Measurements from ENCODE around the gene IPO11.

IPO11 gene

DNA sequence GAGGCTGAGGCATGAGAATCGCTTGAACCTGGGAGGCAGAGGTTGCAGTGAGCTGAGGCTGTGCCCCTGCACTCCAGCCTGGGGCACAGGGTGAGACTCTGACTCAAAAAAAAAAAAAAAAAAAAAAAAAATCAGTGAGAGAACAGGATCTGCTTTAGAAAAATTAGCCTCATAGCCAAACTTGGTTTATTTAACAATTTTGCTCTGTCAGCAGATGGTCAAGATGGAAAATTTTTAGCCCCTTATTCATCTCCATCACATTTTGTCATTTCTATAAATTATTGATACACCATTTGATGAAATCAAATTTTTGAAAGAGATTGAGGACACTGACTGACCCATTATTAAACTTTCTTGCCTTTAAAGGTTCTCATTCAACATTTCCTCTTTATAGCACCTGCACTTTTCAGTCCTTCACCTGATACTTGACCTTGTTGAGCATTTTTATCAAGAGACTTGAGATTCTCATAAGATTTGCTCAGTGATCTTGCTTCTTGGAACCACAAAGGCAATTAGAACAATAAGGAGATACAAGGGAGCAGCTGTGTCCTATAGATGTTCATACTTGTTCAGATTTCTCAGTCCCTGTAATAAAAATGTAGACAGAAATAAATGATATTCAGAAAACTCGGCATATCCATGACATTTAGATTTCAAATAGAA is 204.2 kb downstream of the IPO11 start:
- no peaks in the 10 kb centered on the region for H3K9me2 ChIP-seq (replicated peaks; ENCODE audit: insufficient read depth, low read length)
- H3F3A ChIP-seq (ENCODE audit: insufficient read depth) = no peaks in the 10 kb centered on the region; the same call in 1 of the 2 replicates
- no peak overlapping the region for H3K9ac ChIP-seq (ENCODE audit: low read length)
- no peaks in the 10 kb centered on the region for H3K36me3 ChIP-seq (ENCODE audit: low read length)
- H3K9me3 ChIP-seq (ENCODE audit: insufficient read depth, low read length) = no peaks in the 10 kb centered on the region
- no peak overlapping the region for H3K4me2 ChIP-seq (ENCODE audit: low read depth, low read length, poor library complexity, severe bottlenecking)
- no peaks in the 10 kb centered on the region for H4K20me1 ChIP-seq (ENCODE audit: low read depth, low read length)
- H2AFZ ChIP-seq (ENCODE audit: low read depth, low read length, severe bottlenecking) = no peak overlapping the region
- H3K27me3 ChIP-seq (ENCODE audit: low read length) = no peaks in the 10 kb centered on the region
- H3K79me2 ChIP-seq (ENCODE audit: insufficient read depth, low read length) = no peaks in the 10 kb centered on the region
- no peak overlapping the region for H3K27ac ChIP-seq (ENCODE audit: low read depth, low read length)
- no peak overlapping the region for H3K4me3 ChIP-seq (ENCODE audit: insufficient read depth, low read length, poor library complexity, severe bottlenecking)
- TF ChIP-seq, protein P1, sequence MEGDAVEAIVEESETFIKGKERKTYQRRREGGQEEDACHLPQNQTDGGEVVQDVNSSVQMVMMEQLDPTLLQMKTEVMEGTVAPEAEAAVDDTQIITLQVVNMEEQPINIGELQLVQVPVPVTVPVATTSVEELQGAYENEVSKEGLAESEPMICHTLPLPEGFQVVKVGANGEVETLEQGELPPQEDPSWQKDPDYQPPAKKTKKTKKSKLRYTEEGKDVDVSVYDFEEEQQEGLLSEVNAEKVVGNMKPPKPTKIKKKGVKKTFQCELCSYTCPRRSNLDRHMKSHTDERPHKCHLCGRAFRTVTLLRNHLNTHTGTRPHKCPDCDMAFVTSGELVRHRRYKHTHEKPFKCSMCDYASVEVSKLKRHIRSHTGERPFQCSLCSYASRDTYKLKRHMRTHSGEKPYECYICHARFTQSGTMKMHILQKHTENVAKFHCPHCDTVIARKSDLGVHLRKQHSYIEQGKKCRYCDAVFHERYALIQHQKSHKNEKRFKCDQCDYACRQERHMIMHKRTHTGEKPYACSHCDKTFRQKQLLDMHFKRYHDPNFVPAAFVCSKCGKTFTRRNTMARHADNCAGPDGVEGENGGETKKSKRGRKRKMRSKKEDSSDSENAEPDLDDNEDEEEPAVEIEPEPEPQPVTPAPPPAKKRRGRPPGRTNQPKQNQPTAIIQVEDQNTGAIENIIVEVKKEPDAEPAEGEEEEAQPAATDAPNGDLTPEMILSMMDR (IDR thresholded peaks at IDR 0.05; ENCODE audit: insufficient read depth, low read length, poor library complexity, severe bottlenecking) = no peak
- TF ChIP-seq EZH2phosphoT487 (conservative IDR thresholded peaks at IDR 0.05; ENCODE audit: low read length) = no peak

DNA sequence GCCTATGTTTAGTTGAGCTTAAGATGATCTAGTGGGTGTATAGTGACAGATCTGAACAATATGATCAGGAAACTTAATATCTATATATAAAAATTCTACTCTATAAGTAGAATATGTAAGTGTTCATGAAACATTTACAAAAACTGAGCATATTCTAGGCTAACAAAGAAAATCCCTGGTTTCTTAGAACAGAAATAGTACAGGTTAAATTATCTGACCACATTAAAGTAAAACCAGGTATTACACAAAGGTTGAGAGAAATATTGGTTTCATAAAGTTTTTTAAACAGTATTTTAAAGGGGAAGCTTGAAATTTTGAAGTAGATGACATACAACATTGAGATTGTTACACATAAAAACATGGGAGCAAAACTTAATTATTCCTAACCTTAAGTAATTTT is 205.4 kb downstream of the IPO11 start:
- TF ChIP-seq, protein P1 (IDR thresholded peaks at IDR 0.05; ENCODE audit: insufficient read depth, low read length, poor library complexity, severe bottlenecking) = no peak
- TF ChIP-seq EZH2phosphoT487 (conservative IDR thresholded peaks at IDR 0.05; ENCODE audit: low read length) = no peak
- H3K27ac ChIP-seq (ENCODE audit: low read depth, low read length) = no peak overlapping the region
- H3K4me2 ChIP-seq (ENCODE audit: low read depth, low read length, poor library complexity, severe bottlenecking) = no peak overlapping the region
- no peak overlapping the region for H3K4me3 ChIP-seq (ENCODE audit: insufficient read depth, low read length, poor library complexity, severe bottlenecking)
- no peaks in the 10 kb centered on the region for H3K36me3 ChIP-seq (ENCODE audit: low read length)
- no peak overlapping the region for H3K9ac ChIP-seq (ENCODE audit: low read length)
- no peaks in the 10 kb centered on the region for H3K27me3 ChIP-seq (ENCODE audit: low read length)
- no peaks in the 10 kb centered on the region for H3K9me3 ChIP-seq (ENCODE audit: insufficient read depth, low read length)
- H2AFZ ChIP-seq (ENCODE audit: low read depth, low read length, severe bottlenecking) = no peak overlapping the region
- no peaks in the 10 kb centered on the region for H4K20me1 ChIP-seq (ENCODE audit: low read depth, low read length)
- H3K79me2 ChIP-seq (ENCODE audit: insufficient read depth, low read length) = no peaks in the 10 kb centered on the region
- H3K9me2 ChIP-seq (replicated peaks; ENCODE audit: insufficient read depth, low read length) = no peaks in the 10 kb centered on the region
- H3F3A ChIP-seq (ENCODE audit: insufficient read depth) = no peaks in the 10 kb centered on the region; the same call in 1 of the 2 replicates

DNA sequence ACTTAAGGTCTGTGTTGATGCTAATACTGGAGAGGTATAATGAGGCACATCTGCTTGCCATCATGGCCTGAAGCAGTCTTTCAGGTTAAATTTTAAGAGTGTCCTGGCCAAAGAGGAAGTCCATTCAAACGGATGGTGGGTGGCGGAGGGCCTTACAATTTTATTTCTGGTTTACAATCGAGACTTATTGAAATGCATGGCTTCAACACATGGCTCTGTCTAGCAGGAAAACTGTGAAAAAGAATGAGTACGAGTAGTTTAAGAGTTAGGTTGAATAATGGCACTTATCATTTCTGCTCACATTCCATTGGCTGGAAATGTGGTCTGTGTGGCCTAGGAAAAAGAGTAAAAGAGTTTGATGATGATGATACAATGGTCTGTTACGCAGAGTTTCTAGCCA is 208.2 kb downstream of the IPO11 start:
- Histone ChIP-seq H2AFZ (ENCODE audit: low read depth, low read length, severe bottlenecking) (no peak overlapping the region), H3K9me3 (ENCODE audit: insufficient read depth, low read length) (no peaks in the 10 kb centered on the region), H3F3A (ENCODE audit: insufficient read depth) (no peaks in the 10 kb centered on the region; the same call in 1 of the 2 replicates), H4K20me1 (ENCODE audit: low read depth, low read length) (no peaks in the 10 kb centered on the region), H3K9me2 (replicated peaks; ENCODE audit: insufficient read depth, low read length) (no peaks in the 10 kb centered on the region), H3K27me3 (ENCODE audit: low read length) (no peaks in the 10 kb centered on the region), H3K9ac (ENCODE audit: low read length) (no peak overlapping the region), H3K79me2 (ENCODE audit: insufficient read depth, low read length) (no peaks in the 10 kb centered on the region), H3K4me3 (ENCODE audit: insufficient read depth, low read length, poor library complexity, severe bottlenecking) (no peak overlapping the region), H3K36me3 (ENCODE audit: low read length) (no peaks in the 10 kb centered on the region), H3K27ac (ENCODE audit: low read depth, low read length) (no peak overlapping the region), H3K4me2 (ENCODE audit: low read depth, low read length, poor library complexity, severe bottlenecking) (no peak overlapping the region)
- TF ChIP-seq EZH2phosphoT487 (conservative IDR thresholded peaks at IDR 0.05; ENCODE audit: low read length) = no peak
- TF ChIP-seq, protein P1 (IDR thresholded peaks at IDR 0.05; ENCODE audit: insufficient read depth, low read length, poor library complexity, severe bottlenecking) = no peak
